ENCODE measurements around the gene AACS. TPM values are rescaled to one million over a fixed set of nuclear protein-coding genes. Genes with fewer than 3 reads are reported as not detected.

The AACS gene
- total and polyA plus RNA-seq, 10 of the 15 experiments (the other 5 are each of a cell fraction or from before 2014, with no cell fraction given), result 10.1 to 34.0 (median 21.1) TPM

DNA sequence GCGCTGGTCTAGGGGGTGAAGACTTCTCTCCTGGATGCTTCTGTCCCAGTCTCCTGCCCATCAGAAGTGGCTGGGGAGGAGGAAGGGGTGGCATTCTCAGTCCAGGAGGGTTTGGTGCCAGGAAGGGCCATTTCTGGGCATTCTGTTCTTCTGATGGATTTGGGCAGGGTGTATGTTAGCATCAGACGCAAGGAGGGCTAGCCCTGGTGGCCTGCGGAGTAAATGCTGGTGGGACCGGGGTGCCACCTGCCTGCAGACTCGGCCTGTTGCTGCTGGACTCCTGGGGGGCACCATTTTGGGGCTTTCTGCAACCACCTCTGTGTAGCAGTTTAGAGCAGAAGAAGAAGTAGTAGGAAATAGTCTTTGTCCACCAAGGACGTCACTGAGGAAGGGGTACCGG is 31.7 kb downstream of the AACS start:
- H3K27me3 ChIP-seq (replicated peaks in 1 of 2; ENCODE audit: control insufficient read depth in 2 of 2, insufficient read depth in 2 of 2, low read length in 1 of 2), result no peaks in the 10 kb centered on the region
- CTCF ChIA-PET, result no interaction called here
- no peak for DNase-seq (ENCODE audit: low read depth, low spot score)
- POLR2A ChIA-PET, result no interaction called here
- FAIRE-seq, result no peak
- H3K9ac ChIP-seq (ENCODE audit: control insufficient read depth, insufficient read depth, low read length), result no peak overlapping the region
- H3K4me1 ChIP-seq (ENCODE audit: control insufficient read depth, insufficient read depth, low read length), result no peaks in the 10 kb centered on the region
- SMC1A ChIA-PET (ENCODE audit: uncharacterized antibody, unreplicated experiment), result no interaction called here
- H2AFZ ChIP-seq (ENCODE audit: control insufficient read depth, low read depth, low read length), result no peak overlapping the region
- peaks cover 0 to 11% of the 10 kb centered on the region in 2 experiments; a peak in 3 of 4 replicates for H3K36me3 ChIP-seq (ENCODE audit: control insufficient read depth in 2 of 2, insufficient read depth in 2 of 2, low read length in 1 of 2)
- no peaks in the 10 kb centered on the region for H3K9me3 ChIP-seq (replicated peaks; ENCODE audit: control insufficient read depth, insufficient read depth, low read length)
- H3K4me2 ChIP-seq (ENCODE audit: control insufficient read depth, insufficient read depth), result no peak overlapping the region
- RAD21 ChIA-PET (ENCODE audit: unreplicated experiment), result no interaction called here
- H3K27ac ChIP-seq (ENCODE audit: control insufficient read depth, insufficient read depth), result no peak overlapping the region
- H4K20me1 ChIP-seq (ENCODE audit: control insufficient read depth, insufficient read depth), result no peaks in the 10 kb centered on the region
- in situ Hi-C loops (cut with MboI) (no loop called here), intact Hi-C loops (cut with micrococcal nuclease; ENCODE audit: unreplicated experiment) (no loop called here)
- no peak for ATAC-seq
- no peak overlapping the region for H3K4me3 ChIP-seq
- H3K79me2 ChIP-seq (ENCODE audit: control insufficient read depth, insufficient read depth, low read length), result no peaks in the 10 kb centered on the region
- 86% methylated on average over 7 of the region's 7 CpGs for WGBS (ENCODE audit: insufficient coverage, insufficient replicate concordance, low lambda C conversion rate, missing lambda C conversion rate)
- no peak for TF ChIP-seq SMAD1 (IDR thresholded peaks at IDR 0.05; ENCODE audit: low read depth, partially characterized antibody)
- TF ChIP-seq, protein P1, sequence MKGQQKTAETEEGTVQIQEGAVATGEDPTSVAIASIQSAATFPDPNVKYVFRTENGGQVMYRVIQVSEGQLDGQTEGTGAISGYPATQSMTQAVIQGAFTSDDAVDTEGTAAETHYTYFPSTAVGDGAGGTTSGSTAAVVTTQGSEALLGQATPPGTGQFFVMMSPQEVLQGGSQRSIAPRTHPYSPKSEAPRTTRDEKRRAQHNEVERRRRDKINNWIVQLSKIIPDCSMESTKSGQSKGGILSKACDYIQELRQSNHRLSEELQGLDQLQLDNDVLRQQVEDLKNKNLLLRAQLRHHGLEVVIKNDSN (IDR thresholded peaks at IDR 0.05; ENCODE audit: borderline replicate concordance, extremely low read length, insufficient read depth, low read depth, low read length), result no peak
- TF ChIP-seq PAX8 (IDR thresholded peaks at IDR 0.05), result no peak
- no peak for TF ChIP-seq SRF (IDR thresholded peaks at IDR 0.05; ENCODE audit: low read depth in 2 of 2, low read length in 2 of 2)
- TF ChIP-seq, protein P2, sequence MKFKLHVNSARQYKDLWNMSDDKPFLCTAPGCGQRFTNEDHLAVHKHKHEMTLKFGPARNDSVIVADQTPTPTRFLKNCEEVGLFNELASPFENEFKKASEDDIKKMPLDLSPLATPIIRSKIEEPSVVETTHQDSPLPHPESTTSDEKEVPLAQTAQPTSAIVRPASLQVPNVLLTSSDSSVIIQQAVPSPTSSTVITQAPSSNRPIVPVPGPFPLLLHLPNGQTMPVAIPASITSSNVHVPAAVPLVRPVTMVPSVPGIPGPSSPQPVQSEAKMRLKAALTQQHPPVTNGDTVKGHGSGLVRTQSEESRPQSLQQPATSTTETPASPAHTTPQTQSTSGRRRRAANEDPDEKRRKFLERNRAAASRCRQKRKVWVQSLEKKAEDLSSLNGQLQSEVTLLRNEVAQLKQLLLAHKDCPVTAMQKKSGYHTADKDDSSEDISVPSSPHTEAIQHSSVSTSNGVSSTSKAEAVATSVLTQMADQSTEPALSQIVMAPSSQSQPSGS (IDR thresholded peaks at IDR 0.05; ENCODE audit: low read length), result no peak
- no peak for TF ChIP-seq GABPA (IDR thresholded peaks at IDR 0.05; ENCODE audit: low read depth)
- TF ChIP-seq RB1 (IDR thresholded peaks at IDR 0.05; ENCODE audit: borderline replicate concordance), result no peak
- TF ChIP-seq SIX5 (IDR thresholded peaks at IDR 0.05; ENCODE audit: low read depth, low read length, severe bottlenecking), result no peak
- TF ChIP-seq, protein P3, sequence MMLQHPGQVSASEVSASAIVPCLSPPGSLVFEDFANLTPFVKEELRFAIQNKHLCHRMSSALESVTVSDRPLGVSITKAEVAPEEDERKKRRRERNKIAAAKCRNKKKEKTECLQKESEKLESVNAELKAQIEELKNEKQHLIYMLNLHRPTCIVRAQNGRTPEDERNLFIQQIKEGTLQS (IDR thresholded peaks at IDR 0.05; ENCODE audit: borderline replicate concordance, extremely low read depth, low read depth, low read length), result no peak
- TF ChIP-seq MEF2B (IDR thresholded peaks at IDR 0.05; ENCODE audit: partially characterized antibody, poor library complexity, severe bottlenecking), result no peak
- no peak for TF ChIP-seq ZZZ3 (IDR thresholded peaks at IDR 0.05; ENCODE audit: control insufficient read depth, insufficient read length, low read depth)
- TF ChIP-seq ATF7 (IDR thresholded peaks at IDR 0.05; ENCODE audit: low read depth), result no peak
- no peak for TF ChIP-seq RAD51 (IDR thresholded peaks at IDR 0.05)
- TF ChIP-seq JUND (IDR thresholded peaks at IDR 0.05; ENCODE audit: low read depth, low read length), result no peak
- TF ChIP-seq KDM1A (IDR thresholded peaks at IDR 0.05; ENCODE audit: borderline replicate concordance), result no peak
- TF ChIP-seq, protein P4, sequence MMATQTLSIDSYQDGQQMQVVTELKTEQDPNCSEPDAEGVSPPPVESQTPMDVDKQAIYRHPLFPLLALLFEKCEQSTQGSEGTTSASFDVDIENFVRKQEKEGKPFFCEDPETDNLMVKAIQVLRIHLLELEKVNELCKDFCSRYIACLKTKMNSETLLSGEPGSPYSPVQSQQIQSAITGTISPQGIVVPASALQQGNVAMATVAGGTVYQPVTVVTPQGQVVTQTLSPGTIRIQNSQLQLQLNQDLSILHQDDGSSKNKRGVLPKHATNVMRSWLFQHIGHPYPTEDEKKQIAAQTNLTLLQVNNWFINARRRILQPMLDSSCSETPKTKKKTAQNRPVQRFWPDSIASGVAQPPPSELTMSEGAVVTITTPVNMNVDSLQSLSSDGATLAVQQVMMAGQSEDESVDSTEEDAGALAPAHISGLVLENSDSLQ (IDR thresholded peaks at IDR 0.05), result no peak
- TF ChIP-seq TCF12 (IDR thresholded peaks at IDR 0.05; ENCODE audit: low read depth, low read length), result no peak
- TF ChIP-seq ZNF384 (IDR thresholded peaks at IDR 0.05; ENCODE audit: borderline replicate concordance, low read depth, low read length), result no peak
- TF ChIP-seq HDGF (IDR thresholded peaks at IDR 0.05), result no peak
- TF ChIP-seq CHD2 (IDR thresholded peaks at IDR 0.05; ENCODE audit: borderline replicate concordance, low read depth, low read length), result no peak
- BruUV-seq (replicated peaks), result no TSS peak
